Hematopoietic multipotent progenitor cell (in vitro differentiated cells): ENCODE results near the gene MARK3. TPM values are rescaled to one million over a fixed set of nuclear protein-coding genes. Genes with fewer than 3 reads are reported as not detected.

ENCODE experiments used
- DNase-seq, 3 donors: peaks; one replicate each; pipeline ENCODE4 v3.0.0-alpha.2; 2011 to 2015; ENCODE audit warnings: low read depth in 2 of 3, low spot score in 2 of 3
- total RNA-seq: library from RNA; depleted of rRNA; stranded (reverse); fragments of >200 nt; gene quantifications from one replicate; pipeline ENCODE4 v1.2.3, GENCODE V29; 2012

Gene MARK3
- total RNA-seq, 1 donor = 51.4 TPM

- DNase-seq = no peak
Observed at GRCh38 chr14:103533137-103533998, 148.2 kb downstream of the MARK3 start.

- DNase-seq = no peak
Observed at GRCh38 chr14:103533999-103534575, 148.9 kb downstream of the MARK3 start.

GRCh38 chr14:103534576-103535061 lies 149.4 kb downstream of the MARK3 start:
- DNase-seq = no peak

- DNase-seq = no peak
Observed at GRCh38 chr14:103535081-103535890, 150.1 kb downstream of the MARK3 start.

- DNase-seq = no peak
Observed at GRCh38 chr14:103535891-103536565, 150.8 kb downstream of the MARK3 start.

GRCh38 chr14:103536693-103537092 lies 151.5 kb downstream of the MARK3 start:
- no peak for DNase-seq

- no peak for DNase-seq
Observed at GRCh38 chr14:103537175-103537990, 152.2 kb downstream of the MARK3 start.

- no peak for DNase-seq
Observed at GRCh38 chr14:103538291-103539055, 153.3 kb downstream of the MARK3 start.

GRCh38 chr14:103539056-103539825 lies 154.0 kb downstream of the MARK3 start:
- DNase-seq = no peak

- DNase-seq = no peak
Observed at GRCh38 chr14:103540821-103541708, 155.8 kb downstream of the MARK3 start.

GRCh38 chr14:103541709-103542604 lies 156.7 kb downstream of the MARK3 start:
- DNase-seq = no peak

GRCh38 chr14:103542605-103543088 lies 157.4 kb downstream of the MARK3 start:
- DNase-seq = no peak

- DNase-seq = no peak
Observed at GRCh38 chr14:103543140-103543539, 157.9 kb downstream of the MARK3 start.

GRCh38 chr14:103543721-103544387 lies 158.6 kb downstream of the MARK3 start:
- DNase-seq = no peak

- no peak for DNase-seq
Observed at GRCh38 chr14:103544388-103545218, 159.4 kb downstream of the MARK3 start.
